Stimulated activated memory B cell treated with anti-CD40 and anti-IgM and Interleukin-4, amounts not matched to agents 10 μg/mL and 1 μg/mL and 100 μg/mL, for 72 hours (primary cell): ENCODE results near the gene MRC2.

ENCODE experiments used
- ATAC-seq: fragments of 150-1000 bp; cut with Tn5 transposase; 2 replicates; pipeline ENCODE4 v1.10.0; 2021
- H3K27ac Mint-ChIP-seq: one replicate; pipeline ENCODE4 v1.8.0; 2022; ENCODE audit warnings: mild to moderate bottlenecking, mixed read lengths
- H3K27me3 Mint-ChIP-seq: one replicate; pipeline ENCODE4 v1.8.0; 2022; ENCODE audit warnings: mixed read lengths
- H3K36me3 Mint-ChIP-seq: one replicate; pipeline ENCODE4 v1.8.0; 2022; ENCODE audit warnings: mixed read lengths
- H3K4me1 Mint-ChIP-seq: one replicate; pipeline ENCODE4 v1.8.0; 2022; ENCODE audit warnings: mixed read lengths
- H3K4me3 Mint-ChIP-seq: one replicate; pipeline ENCODE4 v1.8.0; 2022; ENCODE audit warnings: mild to moderate bottlenecking, moderate library complexity, mixed read lengths
- H3K9me3 Mint-ChIP-seq: one replicate; pipeline ENCODE4 v1.8.0; 2022; ENCODE audit warnings: mixed read lengths

The MRC2 gene

GRCh38 chr17:62703776-62704380 is 76.4 kb downstream of the MRC2 start:
- peaks cover 41% of the 10 kb centered on the region for H3K27me3 Mint-ChIP-seq
- H3K4me1 Mint-ChIP-seq, result peaks cover 9% of the 10 kb centered on the region
- H3K4me3 Mint-ChIP-seq, result peak overlapping the region; percentile 75
- peak; percentile 92 for ATAC-seq
- peak overlapping the region; percentile 37 for H3K27ac Mint-ChIP-seq
- no peaks in the 10 kb centered on the region for H3K36me3 Mint-ChIP-seq
- H3K9me3 Mint-ChIP-seq, result no peaks in the 10 kb centered on the region

GRCh38 chr17:62704381-62704971 is 77.0 kb downstream of the MRC2 start:
- ATAC-seq, result no peak
- no peak overlapping the region for H3K27ac Mint-ChIP-seq
- no peaks in the 10 kb centered on the region for H3K36me3 Mint-ChIP-seq
- H3K9me3 Mint-ChIP-seq, result no peaks in the 10 kb centered on the region
- H3K27me3 Mint-ChIP-seq, result peaks cover 40% of the 10 kb centered on the region
- H3K4me3 Mint-ChIP-seq, result peak overlapping the region; percentile 75
- H3K4me1 Mint-ChIP-seq, result peaks cover 9% of the 10 kb centered on the region

- Mint-ChIP-seq H3K4me1 (peaks cover 9% of the 10 kb centered on the region), H3K36me3 (no peaks in the 10 kb centered on the region), H3K27ac (no peak overlapping the region), H3K4me3 (peak overlapping the region; percentile 75), H3K9me3 (no peaks in the 10 kb centered on the region), H3K27me3 (peaks cover 32% of the 10 kb centered on the region)
- ATAC-seq, result no peak
Measured at GRCh38 chr17:62705156-62705777, 77.8 kb downstream of the MRC2 start.

DNA sequence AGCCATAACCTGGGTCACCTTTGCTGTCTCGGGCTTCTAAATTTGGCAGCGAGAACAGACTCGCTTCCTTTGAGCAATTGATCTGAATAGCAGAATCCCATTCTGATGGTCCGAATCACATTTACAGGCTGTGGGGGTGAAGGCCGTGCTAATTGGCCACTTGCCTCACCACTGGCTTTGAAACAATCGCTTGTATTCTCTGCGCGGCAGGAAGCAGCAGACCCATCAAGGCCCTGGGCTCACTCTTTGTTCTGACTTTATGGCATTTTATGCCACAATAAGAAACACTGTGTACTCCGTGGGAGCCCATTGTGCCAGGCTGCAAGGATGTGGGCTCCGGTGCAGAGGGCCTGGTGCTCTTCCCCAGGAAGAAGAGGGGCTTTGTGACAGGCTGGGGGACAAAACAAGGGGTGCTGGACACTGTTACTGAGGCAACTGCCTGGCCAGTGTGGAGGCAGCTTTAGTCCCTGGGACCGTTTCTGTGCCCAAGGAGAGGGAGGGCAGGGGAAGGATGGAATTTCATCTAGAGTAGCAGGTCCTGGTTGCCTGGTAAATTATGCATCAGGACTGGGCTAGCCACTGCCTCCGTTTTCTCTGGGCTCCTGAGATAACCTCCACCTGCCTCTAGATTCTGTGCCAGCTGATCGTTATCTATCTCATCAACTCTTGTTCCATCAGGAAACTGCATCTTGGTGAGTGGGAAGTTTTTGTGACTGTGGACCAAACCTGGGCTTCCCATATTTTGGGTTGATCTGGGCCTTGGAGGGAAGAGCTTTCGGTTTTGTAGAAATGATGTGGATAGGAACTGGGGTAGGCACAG is 78.5 kb downstream of the MRC2 start:
- Mint-ChIP-seq H3K27ac (no peak overlapping the region), H3K27me3 (peaks cover 27% of the 10 kb centered on the region), H3K4me3 (no peak overlapping the region), H3K36me3 (no peaks in the 10 kb centered on the region), H3K4me1 (peaks cover 9% of the 10 kb centered on the region), H3K9me3 (no peaks in the 10 kb centered on the region)
- ATAC-seq, result no peak

- Mint-ChIP-seq H3K27ac (no peak overlapping the region), H3K36me3 (no peaks in the 10 kb centered on the region), H3K27me3 (peaks cover 23% of the 10 kb centered on the region), H3K9me3 (no peaks in the 10 kb centered on the region), H3K4me3 (no peak overlapping the region), H3K4me1 (peaks cover 9% of the 10 kb centered on the region)
- ATAC-seq, result no peak
Measured at GRCh38 chr17:62706598-62707424, 79.3 kb downstream of the MRC2 start.

DNA sequence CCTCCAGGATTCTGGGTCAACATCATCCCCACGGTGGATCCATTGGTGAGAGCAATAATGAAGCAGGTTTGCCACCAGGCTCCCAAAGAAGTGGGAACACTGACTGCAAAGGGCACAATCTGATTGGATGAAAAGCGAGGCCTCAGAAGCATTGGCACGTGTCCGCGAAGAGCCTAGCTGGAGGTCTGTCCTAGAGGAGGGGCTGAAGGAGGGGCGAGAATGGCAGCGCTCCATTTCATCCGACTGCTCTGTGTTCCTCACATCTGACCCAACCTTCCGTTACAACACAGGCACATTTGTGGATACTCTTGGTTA is 79.9 kb downstream of the MRC2 start:
- Mint-ChIP-seq H3K27me3 (peaks cover 18% of the 10 kb centered on the region), H3K4me3 (no peak overlapping the region), H3K4me1 (peaks cover 9% of the 10 kb centered on the region), H3K27ac (no peak overlapping the region), H3K9me3 (no peaks in the 10 kb centered on the region), H3K36me3 (no peaks in the 10 kb centered on the region)
- ATAC-seq, result no peak

- Mint-ChIP-seq H3K9me3 (no peaks in the 10 kb centered on the region), H3K27ac (no peak overlapping the region), H3K36me3 (no peaks in the 10 kb centered on the region), H3K4me1 (peaks cover 1% of the 10 kb centered on the region), H3K27me3 (peaks cover 7% of the 10 kb centered on the region), H3K4me3 (no peak overlapping the region)
- ATAC-seq, result no peak
Measured at GRCh38 chr17:62708587-62708986, 81.1 kb downstream of the MRC2 start.

DNA sequence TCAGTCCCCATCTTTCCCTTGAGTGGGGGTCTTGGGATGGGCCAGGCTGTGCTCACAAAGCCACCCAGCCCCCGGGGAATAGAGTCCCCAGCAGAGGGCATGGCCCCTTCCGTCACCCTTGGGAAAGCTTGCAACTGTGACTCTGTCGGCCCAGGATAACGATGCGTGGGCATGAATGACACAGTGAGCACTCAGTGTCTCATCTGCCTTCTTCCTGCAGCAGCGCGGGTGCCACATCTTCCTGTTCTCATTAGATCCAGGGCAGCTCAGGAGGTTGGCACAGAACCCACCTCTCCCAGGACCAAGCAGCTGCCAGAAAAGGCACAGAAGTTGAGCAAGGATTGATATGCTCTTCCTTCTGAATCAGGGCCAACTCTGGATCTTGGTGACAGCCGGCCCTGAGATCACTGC is 84.7 kb downstream of the MRC2 start:
- Mint-ChIP-seq H3K9me3 (no peaks in the 10 kb centered on the region), H3K27me3 (no peaks in the 10 kb centered on the region), H3K36me3 (no peaks in the 10 kb centered on the region), H3K4me1 (no peaks in the 10 kb centered on the region), H3K4me3 (no peak overlapping the region), H3K27ac (no peak overlapping the region)
- no peak for ATAC-seq

DNA sequence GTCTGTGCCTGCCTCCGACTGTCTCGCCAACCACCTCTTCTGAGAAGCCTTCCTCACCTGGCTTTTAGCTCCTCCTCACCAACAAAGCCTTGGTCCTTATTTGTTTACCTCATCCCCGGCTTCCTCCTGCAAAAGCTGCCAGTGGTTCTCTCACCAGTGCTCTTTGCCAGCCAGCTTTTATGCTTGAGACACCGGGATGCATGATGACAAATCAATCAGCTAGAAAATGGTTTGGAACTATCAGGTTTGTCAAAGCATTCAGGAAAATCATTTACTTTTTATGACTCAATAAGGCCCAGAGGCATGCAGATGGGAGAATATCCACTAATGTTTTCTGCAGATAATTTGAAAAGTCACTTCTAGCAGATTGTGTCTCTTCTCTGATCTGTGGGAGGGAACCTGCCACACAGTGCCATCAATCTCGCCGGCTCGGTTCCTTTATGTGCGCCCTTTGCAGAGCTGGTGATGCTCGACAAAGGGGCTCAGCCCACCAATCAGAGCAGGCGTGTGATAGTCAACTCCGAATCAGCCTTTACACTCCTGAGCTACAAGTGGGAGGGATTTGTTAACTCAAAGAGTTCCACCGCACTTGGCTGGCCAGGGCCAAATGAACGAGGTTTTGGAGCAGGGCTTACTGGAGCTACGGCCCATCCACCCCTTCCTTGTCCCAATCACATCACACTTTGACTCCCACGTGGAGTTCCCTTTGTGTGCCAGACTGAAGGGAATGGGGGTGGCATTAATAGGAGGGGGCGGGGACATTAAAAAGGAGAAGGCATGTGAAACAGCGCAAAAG is 85.8 kb downstream of the MRC2 start:
- no peaks in the 10 kb centered on the region for H3K9me3 Mint-ChIP-seq
- no peak for ATAC-seq
- H3K4me1 Mint-ChIP-seq, result no peaks in the 10 kb centered on the region
- H3K36me3 Mint-ChIP-seq, result no peaks in the 10 kb centered on the region
- H3K27me3 Mint-ChIP-seq, result peaks cover under 1% of the 10 kb centered on the region
- H3K27ac Mint-ChIP-seq, result no peak overlapping the region
- H3K4me3 Mint-ChIP-seq, result no peak overlapping the region

DNA sequence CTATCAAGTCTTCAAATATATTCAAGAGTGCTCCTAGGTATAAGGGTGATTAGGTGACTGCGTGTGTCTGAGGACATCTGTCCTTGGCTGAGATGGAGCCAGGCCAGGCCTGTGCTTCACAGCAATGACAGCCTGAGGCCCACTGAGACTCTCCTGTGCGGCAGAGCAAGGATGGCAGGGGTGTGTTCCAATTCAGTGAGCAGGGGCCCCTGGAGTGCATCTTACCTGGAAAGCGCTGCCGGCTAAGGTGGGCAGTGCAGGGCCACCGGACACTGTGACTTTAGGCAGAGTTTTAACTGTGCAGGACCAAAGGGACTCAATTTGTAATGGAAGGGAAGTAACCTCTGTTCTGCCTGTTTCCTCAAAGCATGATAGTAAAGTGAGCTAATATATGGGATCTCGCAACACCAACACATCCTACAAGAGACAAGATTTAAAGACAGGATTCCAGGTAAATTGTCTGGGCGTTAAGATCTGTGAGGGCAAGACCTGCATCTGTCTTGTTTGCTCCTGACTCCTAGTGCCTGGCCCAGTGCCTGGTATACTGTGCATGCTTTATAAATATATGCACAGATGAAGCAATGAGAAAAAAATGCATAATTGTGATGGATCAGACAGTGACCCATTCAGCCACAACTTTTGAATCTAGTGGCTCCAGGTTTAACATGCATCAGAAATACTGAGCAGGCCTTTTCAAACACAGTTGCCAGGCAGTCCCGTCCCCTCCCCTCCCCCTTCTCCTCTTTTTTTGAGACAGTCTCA is 86.7 kb downstream of the MRC2 start:
- no peak overlapping the region for H3K27ac Mint-ChIP-seq
- H3K4me3 Mint-ChIP-seq, result no peak overlapping the region
- no peaks in the 10 kb centered on the region for H3K4me1 Mint-ChIP-seq
- H3K36me3 Mint-ChIP-seq, result no peaks in the 10 kb centered on the region
- no peak for ATAC-seq
- no peaks in the 10 kb centered on the region for H3K9me3 Mint-ChIP-seq
- peaks cover 10% of the 10 kb centered on the region for H3K27me3 Mint-ChIP-seq

DNA sequence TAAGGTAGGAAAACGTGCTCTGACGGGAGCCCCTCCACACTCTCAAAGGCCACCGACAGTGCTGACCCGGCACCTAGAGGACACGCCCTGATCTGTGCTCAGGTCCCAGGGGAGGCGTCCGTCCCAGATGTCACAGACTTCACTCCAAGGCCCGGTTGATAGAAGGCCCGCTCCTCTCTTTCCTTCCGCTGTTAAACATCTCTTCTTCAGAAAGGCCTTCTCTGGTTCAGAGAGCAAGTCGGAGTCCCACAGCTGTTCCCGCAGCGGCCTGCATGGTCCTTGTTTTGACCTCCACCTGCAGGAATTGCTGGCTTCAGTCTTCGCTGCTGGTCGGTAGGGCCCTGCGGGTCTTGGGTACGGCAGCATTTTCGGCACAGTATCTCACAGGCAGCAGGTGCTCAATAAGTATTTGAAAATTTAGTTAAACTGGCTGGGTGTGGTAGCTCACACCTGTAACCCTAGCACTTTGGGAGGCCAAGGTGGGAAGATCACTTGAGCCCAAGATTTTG is 88.5 kb downstream of the MRC2 start:
- Mint-ChIP-seq H3K27me3 (peaks cover 21% of the 10 kb centered on the region), H3K4me1 (peaks cover 11% of the 10 kb centered on the region), H3K36me3 (peaks cover 7% of the 10 kb centered on the region), H3K9me3 (no peaks in the 10 kb centered on the region), H3K4me3 (no peak overlapping the region), H3K27ac (no peak overlapping the region)
- ATAC-seq, result no peak

DNA sequence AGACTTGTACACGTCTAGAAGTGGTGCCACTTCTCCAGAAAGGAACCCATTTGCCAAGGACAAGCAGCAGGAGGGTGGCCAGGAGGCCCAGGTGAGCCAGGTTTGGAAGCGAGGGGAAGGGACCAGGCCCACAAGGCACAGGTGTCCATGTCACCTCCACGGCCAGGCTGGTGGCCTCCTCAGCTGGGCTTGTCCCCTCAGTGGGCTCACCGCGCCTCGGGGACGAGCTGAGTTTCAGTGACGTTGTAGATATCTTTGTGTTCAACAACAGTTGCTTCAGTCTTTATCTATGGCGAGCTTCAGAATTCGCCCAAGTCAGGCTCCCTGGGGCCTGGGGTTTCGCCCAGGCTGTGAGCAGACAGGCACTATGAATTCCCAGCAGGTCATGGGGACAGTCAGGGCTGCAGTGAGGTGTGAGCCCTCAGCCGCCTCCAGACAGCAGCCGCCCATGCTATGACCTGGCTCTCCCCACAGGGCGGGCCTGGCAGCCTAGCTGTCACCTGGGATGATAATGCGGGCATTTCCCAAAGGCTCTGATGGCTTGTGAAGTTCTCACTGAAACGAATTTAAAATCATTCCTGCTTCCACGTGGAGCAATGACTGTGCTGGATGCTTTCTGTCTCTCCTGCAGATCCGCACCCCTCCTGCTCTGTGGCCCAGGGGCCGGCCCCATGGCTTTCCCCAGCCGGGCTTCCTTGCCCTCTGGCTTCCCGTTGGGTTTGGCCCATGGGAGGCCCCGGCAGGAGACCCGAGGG is 89.5 kb downstream of the MRC2 start:
- no peak overlapping the region for H3K27ac Mint-ChIP-seq
- H3K4me3 Mint-ChIP-seq, result no peak overlapping the region
- H3K4me1 Mint-ChIP-seq, result peaks cover 11% of the 10 kb centered on the region
- H3K9me3 Mint-ChIP-seq, result no peaks in the 10 kb centered on the region
- peaks cover 7% of the 10 kb centered on the region for H3K36me3 Mint-ChIP-seq
- ATAC-seq, result no peak
- H3K27me3 Mint-ChIP-seq, result peaks cover 21% of the 10 kb centered on the region

- Mint-ChIP-seq H3K27ac (no peak overlapping the region), H3K9me3 (no peaks in the 10 kb centered on the region), H3K36me3 (peaks cover 7% of the 10 kb centered on the region), H3K4me3 (no peak overlapping the region), H3K27me3 (peaks cover 21% of the 10 kb centered on the region), H3K4me1 (peaks cover 11% of the 10 kb centered on the region)
- no peak for ATAC-seq
Measured at GRCh38 chr17:62717589-62717855, 90.1 kb downstream of the MRC2 start.
